GM18502 (cell line): ENCODE results near the gene DPYD.

ENCODE experiments used
- ATAC-seq: cut with Tn5 transposase; IDR thresholded peaks from one replicate; pipeline ENCODE4 v1.9.1; 2021; ENCODE audit warnings: mild to moderate bottlenecking; ENCODE audit not compliant: unreplicated experiment, poor library complexity

DPYD gene

GRCh38 chr1:97844552-97845089 is 76.2 kb downstream of the DPYD start:
- ATAC-seq, result no peak

- no peak for ATAC-seq
Measured at GRCh38 chr1:97841338-97841737, 79.5 kb downstream of the DPYD start.

- ATAC-seq, result no peak
Measured at GRCh38 chr1:97837161-97837560, 83.7 kb downstream of the DPYD start.

GRCh38 chr1:97834899-97835298 is 85.9 kb downstream of the DPYD start:
- ATAC-seq, result no peak

GRCh38 chr1:97833881-97834280 is 87.0 kb downstream of the DPYD start:
- no peak for ATAC-seq

- no peak for ATAC-seq
Measured at GRCh38 chr1:97832481-97832880, 88.4 kb downstream of the DPYD start.

- peak; percentile 56 for ATAC-seq
Measured at GRCh38 chr1:97827887-97828286, 92.9 kb downstream of the DPYD start.

- no peak for ATAC-seq
Measured at GRCh38 chr1:97826820-97827219, 94.0 kb downstream of the DPYD start.

GRCh38 chr1:97824624-97825023 is 96.2 kb downstream of the DPYD start:
- no peak for ATAC-seq

- no peak for ATAC-seq
Measured at GRCh38 chr1:97824200-97824599, 96.6 kb downstream of the DPYD start.

- peak; percentile 66 for ATAC-seq
Measured at GRCh38 chr1:97820470-97821188, 100.2 kb downstream of the DPYD start.

- no peak for ATAC-seq
Measured at GRCh38 chr1:97816927-97817326, 103.9 kb downstream of the DPYD start.

GRCh38 chr1:97814804-97815203 is 106.0 kb downstream of the DPYD start:
- ATAC-seq, result no peak

- no peak for ATAC-seq
Measured at GRCh38 chr1:97814121-97814520, 106.7 kb downstream of the DPYD start.

GRCh38 chr1:97812076-97812475 is 108.8 kb downstream of the DPYD start:
- ATAC-seq, result no peak

- ATAC-seq, result no peak
Measured at GRCh38 chr1:97806996-97807520, 113.8 kb downstream of the DPYD start.

- ATAC-seq, result no peak
Measured at GRCh38 chr1:97806326-97806725, 114.5 kb downstream of the DPYD start.

GRCh38 chr1:97805093-97805492 is 115.7 kb downstream of the DPYD start:
- ATAC-seq, result no peak

- no peak for ATAC-seq
Measured at GRCh38 chr1:97803026-97803425, 117.8 kb downstream of the DPYD start.

- no peak for ATAC-seq
Measured at GRCh38 chr1:97802011-97802410, 118.8 kb downstream of the DPYD start.

GRCh38 chr1:97797403-97798183 is 123.2 kb downstream of the DPYD start:
- no peak for ATAC-seq
